ENCODE measurements around the gene MCM3AP.
"Not testable (repeated sequence)": the region's sequence is repeated elsewhere in the genome, so short reads cannot be mapped to it uniquely, and the experiment has no call there.

Gene MCM3AP

DNA sequence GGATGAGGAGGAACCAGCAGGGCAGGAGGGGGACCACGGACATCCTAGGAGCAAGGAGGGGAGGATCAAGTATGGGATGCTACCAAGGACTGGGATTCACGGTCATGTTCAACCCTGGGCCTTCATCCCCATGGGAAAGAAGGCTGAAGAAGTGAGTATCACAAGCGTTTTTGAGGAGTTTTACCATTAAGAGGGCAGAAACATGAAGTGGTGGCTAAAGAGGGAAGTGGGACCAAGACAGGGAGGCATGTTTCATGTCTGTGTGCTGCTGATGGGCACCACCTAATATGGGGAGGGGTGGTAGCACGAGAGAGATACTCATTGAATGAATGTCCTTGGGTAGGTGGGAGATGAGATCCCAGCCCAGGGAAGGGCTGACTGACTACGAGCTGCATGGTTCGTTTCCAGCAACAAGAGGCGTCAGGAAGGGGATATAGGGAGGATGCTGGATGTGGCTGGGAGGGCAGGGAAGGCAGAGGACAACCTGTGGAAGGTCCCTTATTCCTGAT, 45.5 kb downstream of the MCM3AP start:
- no peak for DNase-seq

DNA sequence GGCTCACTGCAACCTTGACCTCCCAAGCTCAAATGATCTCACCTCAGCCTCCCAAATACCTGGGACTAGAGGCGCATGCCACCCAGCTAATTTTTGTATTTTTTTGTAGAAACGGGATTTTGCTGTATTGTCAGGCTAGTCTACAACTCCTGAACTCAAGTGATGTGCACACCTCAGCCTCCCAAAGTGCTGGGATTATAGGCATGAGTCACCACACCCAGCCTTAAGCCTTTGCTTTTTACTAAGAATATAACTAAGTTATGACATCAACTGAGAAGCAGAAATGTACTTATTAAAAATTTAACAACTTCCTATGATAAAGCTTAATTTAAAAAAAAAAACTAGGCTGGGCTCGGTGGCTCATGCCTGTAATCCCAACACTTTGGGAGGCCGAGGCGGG, 47.9 kb downstream of the MCM3AP start:
- no peak for DNase-seq

DNA sequence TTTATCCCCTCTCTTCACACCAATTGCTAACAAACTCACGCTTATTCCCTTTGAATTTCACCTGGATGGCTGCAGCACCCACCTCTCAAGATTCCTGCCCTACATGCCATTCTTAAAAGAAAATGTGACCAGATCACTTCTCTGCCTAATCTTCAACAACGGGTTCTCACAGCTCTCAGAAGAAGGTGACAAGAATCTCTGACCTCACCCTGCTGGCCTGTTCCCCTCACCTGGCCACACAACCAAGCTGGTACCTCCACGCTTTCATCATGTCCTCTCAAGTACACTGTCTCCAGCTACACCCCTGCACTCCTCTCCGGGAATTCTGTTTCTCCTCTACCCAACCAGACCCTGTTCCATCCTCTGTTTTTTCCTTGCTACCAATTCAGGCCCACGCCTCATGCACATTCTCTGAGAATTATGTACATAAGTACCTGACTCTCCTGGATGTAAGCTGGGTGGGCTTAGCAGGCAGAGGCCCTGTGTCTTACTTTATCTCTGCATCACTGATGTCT, 50.9 kb downstream of the MCM3AP start:
- DNase-seq, result no peak

DNA sequence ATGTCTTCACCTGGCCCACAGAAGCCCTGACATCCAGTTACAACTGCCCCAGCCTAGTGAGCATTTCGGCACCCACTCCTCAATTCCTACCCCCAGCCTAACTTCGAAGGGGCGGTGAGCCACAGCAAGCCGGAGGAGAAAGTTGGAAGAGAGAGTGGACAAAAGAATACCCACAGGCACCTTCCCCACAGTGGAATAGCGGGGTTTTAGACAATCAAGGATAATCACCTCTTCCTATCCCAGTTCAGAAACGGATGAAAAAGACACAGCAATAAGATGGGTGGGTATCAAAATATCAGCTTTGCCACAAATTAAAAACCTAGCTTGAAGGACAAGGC, 55.5 kb downstream of the MCM3AP start:
- DNase-seq, result no peak

DNA sequence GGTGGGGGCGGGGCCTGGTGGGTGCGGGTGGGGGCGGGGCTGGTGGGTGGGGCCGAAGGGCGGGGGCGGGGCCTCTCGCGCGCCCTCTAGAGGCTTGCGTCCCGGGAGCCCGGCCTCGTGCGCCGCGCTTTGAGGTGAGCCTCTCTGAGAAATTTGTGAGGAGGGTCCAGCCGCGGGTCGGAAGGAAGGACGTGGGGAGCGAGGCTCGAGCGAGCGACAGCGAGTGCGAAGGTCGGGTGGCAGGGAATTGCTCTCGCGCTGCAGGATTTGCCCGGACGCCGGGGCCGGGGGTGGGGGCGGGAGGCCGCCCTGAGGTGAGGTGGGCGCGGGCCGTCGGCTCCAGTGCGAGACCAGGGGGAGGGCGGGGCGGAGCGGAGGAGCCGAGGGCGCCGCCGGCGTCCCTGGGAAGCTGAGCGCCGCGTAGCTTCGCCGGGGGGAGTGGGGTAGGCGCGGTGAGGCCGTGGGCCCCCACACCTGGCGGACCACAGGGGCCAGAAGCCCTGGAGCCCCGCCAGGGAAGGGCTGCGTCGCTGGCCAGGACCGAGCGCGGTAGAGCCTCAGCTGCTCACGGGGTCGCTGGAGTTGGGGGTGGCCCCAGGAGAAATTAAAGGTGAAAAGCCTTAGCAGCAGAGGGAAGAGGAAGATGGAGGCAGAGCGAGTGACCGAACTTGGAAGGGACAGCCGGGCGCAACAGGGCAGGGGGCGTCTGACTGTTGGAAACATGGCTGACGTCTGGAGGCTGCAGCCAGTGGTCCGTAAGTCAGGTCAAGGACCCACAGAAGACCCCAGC, 56.1 kb downstream of the MCM3AP start:
- DNase-seq, result peak in 1 of 3 donors; percentile 35

DNA sequence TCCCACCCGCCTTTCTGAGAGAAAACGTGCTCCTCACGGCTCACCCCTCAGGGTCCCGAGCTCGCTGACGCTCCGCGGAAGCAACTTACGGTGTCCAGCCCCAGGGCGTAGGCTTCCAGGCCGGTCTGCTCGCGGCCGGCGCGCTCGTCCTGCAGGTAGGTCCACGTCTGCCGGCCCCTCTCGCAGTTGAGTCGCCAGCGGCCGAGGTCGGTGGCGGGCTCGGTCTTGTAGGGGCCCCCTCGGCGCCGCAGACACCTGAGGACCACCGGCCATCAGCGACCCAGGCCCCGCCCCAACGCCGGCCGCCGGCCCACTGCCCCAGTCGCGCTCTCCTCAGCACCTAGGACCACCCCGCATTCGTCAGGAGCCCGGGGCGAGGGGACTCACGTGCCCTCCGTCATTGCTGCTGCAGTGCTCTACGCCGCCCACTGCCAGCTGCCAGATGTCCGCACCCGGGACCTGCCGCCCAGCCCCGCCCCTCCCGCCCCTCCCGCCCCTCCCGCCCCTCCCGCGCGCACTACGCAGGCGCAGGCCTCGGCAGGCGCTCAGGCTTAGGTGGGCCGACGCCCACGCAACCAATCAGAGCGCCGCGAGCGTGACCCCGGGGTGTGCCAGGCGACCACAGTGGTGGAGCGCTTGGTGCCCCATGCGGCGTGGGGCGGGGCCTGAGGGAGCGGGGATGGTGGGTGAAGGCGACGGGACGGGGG, 56.9 kb downstream of the MCM3AP start, which contains the start of gene LSS:
Gene LSS (minus strand): TSS at position 430 of the 707 bp plus-strand sequence. CDS start 29 bp downstream, at position 401.
- peak; percentile 99 to 100 (median 99) for DNase-seq

GRCh38 chr21:46227811-46228344, 57.5 kb downstream of the MCM3AP start:
- peak in 2 of 3 donors; percentile 35 to 36 for DNase-seq

DNA sequence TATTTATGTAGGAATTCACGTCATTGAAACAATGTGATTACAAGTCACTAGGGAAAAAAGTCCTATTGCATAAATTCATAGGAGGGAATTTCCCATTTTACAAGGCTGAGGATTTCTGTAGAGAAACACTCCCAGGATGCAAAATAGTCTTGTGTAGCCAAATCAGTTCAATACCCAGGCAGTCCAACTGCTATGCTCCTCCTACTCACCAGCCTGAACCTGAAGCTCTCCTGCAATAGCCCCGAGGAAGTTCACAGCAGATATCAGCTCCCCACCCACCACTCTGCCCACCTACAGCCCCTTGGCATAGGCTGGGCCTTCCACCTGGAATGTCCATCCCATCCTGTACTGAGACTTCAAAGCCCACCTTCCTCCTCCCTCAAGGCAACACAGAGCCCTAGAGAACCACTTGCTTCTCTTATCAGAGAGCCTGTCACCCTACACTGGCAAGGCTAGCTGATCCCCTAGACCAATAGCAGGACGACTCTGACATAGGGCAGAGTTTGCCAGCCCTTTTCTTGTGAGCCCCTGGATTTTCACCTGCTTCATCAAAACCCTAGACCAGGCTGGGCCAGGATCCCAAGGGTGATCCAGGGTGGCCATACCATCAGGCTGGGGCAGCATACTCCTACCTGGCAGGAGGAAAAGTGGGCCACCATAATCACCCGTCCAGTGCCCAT, 58.4 kb downstream of the MCM3AP start:
- DNase-seq, result peak; percentile 83 to 96 (median 94)

DNA sequence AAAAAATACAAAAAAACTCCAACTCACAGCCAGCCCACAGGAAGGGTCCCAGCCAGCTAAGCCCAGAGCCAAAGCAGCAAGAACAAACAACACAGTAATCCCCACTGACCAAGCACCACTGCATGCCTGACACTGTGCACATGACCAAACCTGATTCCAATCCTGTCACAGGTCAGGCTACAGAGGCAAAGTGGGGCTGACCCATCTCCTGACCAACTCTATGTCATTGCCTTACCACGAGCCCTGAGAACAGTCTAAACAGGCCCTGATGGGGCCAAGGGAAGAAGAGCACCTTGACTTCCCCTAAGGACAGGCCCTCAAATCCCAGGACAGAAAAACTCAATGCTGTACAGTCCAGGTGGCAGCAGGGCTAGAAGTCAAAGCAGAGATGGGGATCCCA, 59.3 kb downstream of the MCM3AP start:
- peak; percentile 34 to 55 (median 50) for DNase-seq

- not testable (repeated sequence) for DNase-seq
These were observed 61.8 kb downstream of the MCM3AP start for GRCh38 chr21:46223661-46224060.

DNA sequence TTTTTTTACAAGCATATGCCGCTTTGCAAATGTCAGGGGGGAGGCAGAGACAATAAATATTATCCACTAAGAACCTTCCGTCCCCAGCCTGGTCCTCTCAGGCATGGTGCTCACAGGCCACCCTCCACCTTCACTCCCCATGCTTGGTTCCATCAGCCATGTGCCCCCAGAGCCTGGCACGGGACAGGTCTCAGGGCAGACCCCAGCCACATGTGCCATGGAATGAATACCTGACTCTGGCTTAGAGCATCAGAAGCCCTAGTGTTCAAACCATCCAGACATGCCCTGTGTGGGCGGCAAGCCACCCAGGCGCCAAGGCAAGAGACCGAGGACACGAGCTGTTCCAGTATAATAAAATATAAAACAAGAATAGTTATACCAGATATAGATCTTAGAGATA, 62.2 kb downstream of the MCM3AP start:
- DNase-seq, result no peak

DNA sequence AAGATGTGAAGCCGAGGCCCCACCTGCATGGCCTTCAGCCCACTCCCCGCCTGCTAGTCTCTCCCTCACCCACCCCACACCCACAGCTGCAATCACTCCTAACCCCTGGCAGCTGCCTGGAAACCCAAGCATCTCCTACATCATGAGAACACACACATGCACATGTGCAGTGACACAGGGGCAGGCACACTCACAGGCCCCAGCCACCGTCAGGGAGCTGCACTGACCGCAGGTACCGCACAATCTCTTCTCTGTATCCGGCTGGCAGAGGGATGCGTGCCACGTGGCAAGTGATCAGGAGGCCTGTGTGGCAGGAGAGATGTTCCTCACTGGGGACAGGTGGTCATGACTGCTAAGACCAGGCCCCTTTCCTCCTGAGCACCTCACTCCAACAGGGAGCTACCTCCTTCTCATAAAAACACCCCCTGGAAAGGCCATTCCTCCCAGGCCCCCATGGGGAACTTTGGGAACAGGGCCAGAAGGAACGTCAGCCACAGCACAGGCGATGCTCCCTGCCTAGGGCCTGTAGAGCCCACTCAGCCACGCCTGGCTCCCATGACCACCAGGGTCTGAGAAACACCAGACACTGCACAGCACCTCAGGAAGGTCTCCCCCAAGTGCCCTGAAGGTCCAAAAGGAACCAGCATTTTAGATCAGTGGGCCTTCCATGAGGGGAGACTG, 62.8 kb downstream of the MCM3AP start:
- no peak for DNase-seq

GRCh38 chr21:46221664-46222435, 63.6 kb downstream of the MCM3AP start:
- no peak for DNase-seq

- DNase-seq, result no peak
These were observed 64.6 kb downstream of the MCM3AP start for GRCh38 chr21:46220847-46221246.

- no peak for DNase-seq
These were observed 65.1 kb downstream of the MCM3AP start for GRCh38 chr21:46220275-46220810.

- no peak for DNase-seq
These were observed 65.7 kb downstream of the MCM3AP start for GRCh38 chr21:46219591-46220239.

GRCh38 chr21:46218906-46219590, 66.4 kb downstream of the MCM3AP start:
- DNase-seq, result no peak

DNA sequence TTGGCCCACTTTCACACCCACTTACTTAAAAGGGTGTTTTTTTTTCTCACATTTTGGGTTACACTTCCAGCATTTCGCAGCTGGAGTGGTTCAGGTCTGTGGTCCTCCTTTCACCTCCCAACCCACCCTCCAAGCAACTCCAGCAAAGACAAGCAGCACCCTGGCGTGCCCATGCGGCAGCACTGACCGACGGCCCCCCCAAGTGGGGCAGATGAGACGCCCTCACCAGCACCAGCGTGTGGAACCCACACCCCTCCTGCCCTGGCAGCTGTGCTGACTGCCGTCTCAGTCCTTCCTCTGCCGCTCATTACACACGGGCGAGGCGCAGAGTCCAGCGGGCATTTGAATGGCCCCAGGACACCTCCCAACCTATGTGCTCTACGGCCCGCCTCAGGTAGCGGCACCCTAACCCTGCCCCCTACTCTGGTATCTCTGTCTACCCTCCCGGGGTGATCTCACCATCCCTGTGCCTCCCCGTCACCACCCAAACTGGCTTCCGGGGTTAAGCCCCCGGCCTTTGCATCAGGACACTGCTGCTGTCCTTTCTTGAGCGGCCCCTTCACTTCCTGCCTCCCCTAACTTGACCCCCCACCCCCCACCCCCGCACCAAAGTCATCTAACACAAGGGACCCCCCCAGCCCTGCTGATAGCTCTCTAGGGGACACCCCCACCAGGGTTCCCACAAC, 67.8 kb downstream of the MCM3AP start:
- no peak for DNase-seq

DNA sequence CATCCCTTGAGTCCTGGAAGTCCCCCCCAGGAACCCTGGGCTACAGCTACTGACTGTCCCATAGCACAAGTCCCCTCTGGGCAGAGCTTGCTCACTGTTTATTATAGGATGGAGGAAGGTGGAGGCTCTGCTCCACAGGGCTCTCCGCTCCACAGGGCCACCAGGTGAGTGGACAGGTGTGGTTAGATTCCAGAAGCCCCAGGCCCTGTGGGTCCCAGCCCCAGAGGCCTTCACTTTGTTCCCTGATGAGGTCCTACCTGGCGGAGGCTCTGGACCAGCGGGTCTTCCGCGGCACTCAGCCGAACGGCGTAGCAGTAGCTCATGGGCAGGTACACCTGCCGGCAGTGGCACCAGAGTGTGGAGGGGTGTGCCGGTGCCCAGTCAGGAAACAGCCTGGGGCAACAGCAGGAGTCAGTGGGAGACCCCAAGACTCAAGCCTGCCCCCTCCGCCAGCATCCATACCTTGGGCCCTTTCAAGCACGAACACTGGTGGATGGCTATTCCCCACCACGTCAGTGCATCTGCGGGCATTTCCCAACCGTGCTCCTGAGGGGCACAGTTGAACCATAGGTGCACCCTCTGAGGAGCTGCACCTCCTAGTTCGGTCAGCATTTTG, 69.2 kb downstream of the MCM3AP start:
- no peak for DNase-seq
